Measurements from ENCODE around the gene PCDHGB4.
"Not testable (repeated sequence)": the region's sequence is repeated elsewhere in the genome, so short reads cannot be mapped to it uniquely, and the experiment has no call there.

Gene PCDHGB4

DNA sequence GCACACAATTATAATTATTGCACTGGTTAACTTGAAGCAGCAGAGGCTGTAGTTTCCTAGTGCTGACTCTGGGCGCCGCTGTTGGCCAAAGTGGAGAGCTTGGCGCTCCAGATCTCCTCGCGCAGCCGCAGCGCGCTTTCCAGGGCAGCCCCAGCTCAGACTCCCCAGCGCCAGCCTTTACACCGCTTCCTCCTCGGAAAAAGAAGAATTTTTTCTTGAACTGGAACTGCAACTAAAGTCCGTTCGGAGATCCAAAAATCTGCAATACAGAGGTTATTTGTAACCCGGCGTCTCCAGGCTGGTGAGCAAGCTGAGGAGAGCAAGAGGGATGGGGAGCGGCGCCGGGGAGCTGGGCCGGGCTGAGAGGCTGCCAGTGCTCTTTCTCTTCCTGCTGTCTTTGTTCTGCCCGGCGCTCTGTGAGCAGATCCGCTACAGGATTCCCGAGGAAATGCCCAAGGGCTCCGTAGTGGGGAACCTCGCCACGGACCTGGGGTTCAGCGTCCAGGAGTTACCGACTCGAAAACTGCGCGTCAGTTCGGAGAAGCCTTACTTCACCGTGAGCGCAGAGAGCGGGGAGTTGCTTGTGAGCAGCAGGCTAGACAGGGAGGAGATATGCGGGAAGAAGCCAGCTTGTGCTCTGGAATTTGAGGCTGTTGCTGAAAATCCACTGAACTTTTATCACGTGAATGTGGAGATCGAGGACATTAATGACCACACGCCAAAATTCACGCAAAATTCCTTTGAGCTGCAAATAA lies at the start of gene PCDHGB4:
TSS of gene PCDHGB4 (plus strand) at position 142 of the 755 bp plus-strand sequence. CDS start at position 329, 187 bp downstream.
- peak; percentile 68 for DNase-seq

DNA sequence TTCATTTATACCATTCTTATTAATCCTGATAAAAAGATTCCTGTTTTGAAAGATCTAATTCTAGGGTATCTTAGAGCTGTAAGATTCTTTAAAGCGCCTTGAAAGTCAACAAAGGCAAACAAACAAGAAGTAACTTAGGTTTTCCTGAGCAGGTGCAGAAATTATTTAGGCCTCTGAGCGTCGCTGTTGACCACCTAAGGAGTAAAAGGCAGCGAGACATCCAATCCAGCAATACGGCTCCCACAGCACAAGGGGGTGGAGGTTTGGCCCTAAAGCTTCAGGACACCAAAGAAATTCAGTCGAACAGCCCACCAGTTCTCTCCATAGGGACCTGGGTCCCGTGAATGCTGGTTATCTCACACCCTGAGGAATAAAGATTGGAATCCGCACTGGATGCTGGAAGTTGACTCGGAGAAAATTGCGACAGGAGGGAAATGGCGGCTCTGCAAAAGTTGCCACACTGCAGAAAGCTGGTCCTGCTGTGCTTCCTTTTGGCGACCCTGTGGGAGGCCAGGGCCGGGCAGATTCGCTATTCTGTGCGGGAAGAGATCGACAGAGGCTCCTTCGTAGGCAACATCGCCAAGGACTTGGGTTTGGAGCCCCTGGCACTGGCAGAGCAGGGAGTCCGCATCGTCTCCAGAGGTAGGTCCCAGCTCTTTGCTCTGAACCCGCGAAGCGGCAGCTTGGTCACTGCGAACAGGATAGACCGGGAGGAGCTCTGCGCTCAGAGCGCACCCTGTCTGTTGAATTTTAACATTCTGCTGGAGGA lies 48.8 kb upstream of the PCDHGB4 start, which contains the start of gene PCDHGA2:
TSS of gene PCDHGA2 (plus strand) at position 223 of the 769 bp plus-strand sequence.
- DNase-seq, result peak; percentile 56

DNA sequence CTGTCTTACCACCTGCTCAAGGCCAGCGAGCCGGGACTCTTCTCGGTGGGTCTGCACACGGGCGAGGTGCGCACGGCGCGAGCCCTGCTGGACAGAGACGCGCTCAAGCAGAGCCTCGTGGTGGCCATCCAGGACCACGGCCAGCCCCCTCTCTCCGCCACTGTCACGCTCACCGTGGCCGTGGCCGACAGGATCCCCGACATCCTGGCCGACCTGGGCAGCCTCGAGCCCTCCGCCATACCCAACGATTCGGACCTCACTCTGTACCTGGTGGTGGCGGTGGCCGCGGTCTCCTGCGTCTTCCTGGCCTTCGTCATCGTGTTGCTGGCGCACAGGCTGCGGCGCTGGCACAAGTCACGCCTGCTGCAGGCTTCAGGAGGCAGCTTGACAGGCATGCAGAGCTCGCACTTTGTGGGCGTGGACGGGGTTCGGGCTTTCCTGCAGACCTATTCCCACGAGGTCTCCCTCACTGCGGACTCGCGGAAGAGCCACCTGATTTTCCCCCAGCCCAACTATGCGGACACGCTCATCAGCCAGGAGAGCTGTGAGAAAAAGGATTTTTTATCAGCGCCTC lies 46.6 kb upstream of the PCDHGB4 start:
- DNase-seq, result not testable (repeated sequence)

GRCh38 chr5:141342773-141343172 lies 44.7 kb upstream of the PCDHGB4 start:
- no peak for DNase-seq

DNA sequence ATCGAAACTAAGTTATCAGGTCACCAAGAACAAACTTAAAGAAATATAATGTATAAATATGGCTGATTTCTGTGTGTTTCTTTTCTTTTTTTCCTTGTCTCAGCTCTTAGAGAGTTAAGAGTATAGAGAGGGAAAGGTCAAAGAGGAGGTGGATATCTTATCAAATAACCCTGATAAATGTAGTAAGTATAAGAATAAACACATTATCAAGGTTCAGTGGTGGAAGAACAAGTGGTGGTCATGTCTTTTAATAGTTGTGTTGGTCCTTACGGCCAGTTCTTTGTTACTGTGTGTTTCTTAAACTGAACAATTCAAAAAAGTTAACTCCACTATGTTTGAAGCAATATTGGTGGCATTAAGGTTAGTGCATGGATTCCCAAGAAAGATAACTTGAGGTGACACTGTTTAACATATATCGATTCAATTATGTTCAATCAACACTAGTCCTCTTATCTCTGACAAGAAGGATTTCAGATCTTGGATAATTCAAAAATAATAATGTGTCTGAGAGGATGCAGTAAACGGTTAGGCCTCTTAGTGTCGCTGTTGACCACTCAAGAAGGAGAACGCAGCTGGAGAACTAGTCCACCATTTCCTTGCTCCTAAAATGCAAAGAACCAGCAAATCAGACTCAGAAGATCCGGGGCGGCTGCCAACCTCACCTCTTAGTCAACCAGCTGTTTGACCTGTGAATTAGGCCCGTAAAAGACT lies 44.1 kb upstream of the PCDHGB4 start, which contains the start of gene PCDHGA3:
TSS of gene PCDHGA3 (plus strand) at position 588 of the 711 bp plus-strand sequence. CDS start 205 bp downstream, outside the sequence.
- peak; percentile 60 for DNase-seq

DNA sequence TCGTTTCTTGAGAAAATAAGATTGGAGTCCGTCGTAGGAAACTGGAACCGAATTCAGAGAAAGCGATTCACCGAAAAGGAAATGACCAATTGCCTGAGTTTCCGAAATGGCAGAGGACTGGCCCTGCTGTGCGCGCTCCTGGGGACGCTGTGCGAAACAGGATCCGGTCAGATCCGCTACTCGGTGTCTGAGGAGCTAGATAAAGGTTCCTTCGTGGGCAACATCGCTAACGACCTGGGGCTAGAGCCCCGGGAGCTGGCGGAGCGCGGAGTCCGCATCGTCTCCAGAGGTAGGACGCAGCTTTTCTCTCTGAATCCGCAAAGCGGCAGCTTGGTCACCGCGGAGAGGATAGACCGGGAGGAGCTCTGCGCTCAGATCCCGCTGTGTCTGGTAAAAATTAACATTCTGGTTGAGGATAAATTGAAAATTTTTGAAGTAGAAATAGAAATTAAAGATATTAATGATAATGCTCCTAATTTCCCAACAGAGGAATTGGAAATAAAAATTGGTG lies 43.5 kb upstream of the PCDHGB4 start:
- DNase-seq, result no peak

DNA sequence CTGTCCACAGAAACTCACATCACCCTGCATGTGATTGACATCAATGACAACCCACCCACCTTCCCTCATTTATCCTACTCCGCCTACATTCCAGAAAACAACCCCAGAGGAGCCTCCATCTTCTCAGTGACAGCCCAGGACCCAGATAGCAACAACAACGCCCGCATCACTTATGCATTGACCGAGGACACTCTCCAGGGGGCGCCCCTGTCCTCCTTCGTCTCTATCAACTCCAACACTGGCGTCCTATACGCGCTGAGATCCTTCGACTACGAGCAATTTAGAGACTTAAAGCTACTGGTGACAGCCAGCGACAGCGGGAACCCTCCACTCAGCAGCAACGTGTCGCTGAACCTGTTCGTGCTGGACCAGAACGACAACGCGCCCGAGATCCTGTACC lies 42.2 kb upstream of the PCDHGB4 start:
- DNase-seq, result no peak

- DNase-seq, result not testable (repeated sequence)
These were observed 41.5 kb upstream of the PCDHGB4 start for GRCh38 chr5:141346017-141346416.

- DNase-seq, result peak; percentile 53
These were observed 37.4 kb upstream of the PCDHGB4 start, which contains the start of gene PCDHGB1 for GRCh38 chr5:141349917-141350619. PCDHGB1 (plus strand) TSS chr5:141350099; CDS start chr5:141350261, 162 bp downstream.

GRCh38 chr5:141351591-141351990 lies 35.9 kb upstream of the PCDHGB4 start:
- no peak for DNase-seq

DNA sequence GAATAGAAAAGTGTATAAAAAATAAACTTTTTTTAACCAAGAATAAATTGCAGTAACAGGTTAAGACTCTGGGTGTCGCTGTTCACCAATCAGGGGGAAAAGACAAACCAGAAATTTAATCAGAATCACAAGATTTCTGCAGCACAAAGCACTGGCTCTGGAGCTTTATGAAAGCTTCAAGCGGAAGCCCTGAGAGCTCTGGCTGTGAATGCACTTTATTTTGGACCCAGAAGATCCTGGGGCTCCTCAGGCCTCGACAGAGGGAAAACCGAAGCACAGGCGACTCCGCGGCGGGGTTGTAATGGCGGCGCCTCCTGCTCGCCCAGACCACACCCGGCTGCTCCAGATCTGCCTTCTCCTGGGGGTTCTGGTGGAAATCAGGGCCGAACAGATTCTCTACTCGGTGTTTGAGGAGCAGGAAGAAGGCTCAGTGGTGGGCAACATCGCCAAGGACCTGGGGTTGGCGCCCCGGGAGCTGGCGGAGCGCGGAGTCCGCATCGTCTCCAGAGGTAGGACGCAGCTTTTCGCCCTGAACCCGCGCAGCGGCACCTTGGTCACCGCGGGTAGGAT lies 32.5 kb upstream of the PCDHGB4 start, which contains the start of gene PCDHGA4:
TSS of gene PCDHGA4 (plus strand) at position 122 of the 570 bp plus-strand sequence. CDS start at position 209, 87 bp downstream.
- DNase-seq, result no peak

GRCh38 chr5:141355641-141356040 lies 31.9 kb upstream of the PCDHGB4 start:
- DNase-seq, result no peak

DNA sequence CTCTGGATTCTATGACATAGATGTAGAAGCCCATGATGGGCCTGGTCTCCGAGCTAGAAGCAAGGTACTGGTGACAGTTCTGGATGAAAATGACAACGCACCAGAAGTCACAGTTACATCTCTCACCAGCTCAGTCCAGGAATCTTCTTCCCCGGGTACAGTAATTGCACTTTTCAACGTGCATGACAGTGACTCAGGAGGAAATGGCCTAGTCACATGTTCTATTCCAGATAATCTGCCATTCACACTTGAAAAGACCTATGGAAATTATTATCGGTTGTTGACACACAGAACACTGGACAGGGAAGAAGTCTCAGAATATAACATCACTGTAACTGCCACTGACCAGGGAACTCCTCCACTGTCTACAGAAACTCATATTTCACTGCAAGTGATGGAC lies 31.4 kb upstream of the PCDHGB4 start:
- DNase-seq, result no peak

DNA sequence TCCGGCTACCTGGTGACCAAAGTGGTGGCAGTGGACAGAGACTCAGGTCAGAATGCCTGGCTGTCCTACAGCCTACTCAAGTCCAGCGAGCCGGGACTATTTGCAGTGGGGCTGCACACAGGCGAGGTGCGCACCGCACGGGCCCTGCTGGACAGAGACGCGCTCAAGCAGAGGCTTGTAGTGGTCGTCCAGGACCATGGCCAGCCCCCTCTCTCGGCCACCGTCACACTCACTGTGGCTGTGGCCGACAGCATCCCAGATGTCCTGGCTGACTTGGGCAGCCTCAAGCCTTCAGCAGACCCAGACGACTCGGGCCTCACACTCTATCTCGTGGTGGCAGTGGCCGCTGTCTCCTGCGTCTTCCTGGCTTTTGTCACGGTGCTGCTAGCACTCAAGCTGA lies 30.5 kb upstream of the PCDHGB4 start:
- no peak for DNase-seq

GRCh38 chr5:141359790-141360426 lies 27.6 kb upstream of the PCDHGB4 start, which contains the start of gene PCDHGB2:
PCDHGB2 (plus strand) TSS chr5:141359994; CDS start chr5:141360136, 142 bp downstream.
- DNase-seq, result peak; percentile 43

- no peak for DNase-seq
These were observed 26.8 kb upstream of the PCDHGB4 start for GRCh38 chr5:141360685-141361084.

- DNase-seq, result no peak
These were observed 24.8 kb upstream of the PCDHGB4 start for GRCh38 chr5:141362719-141363118.

GRCh38 chr5:141363952-141364660 lies 23.4 kb upstream of the PCDHGB4 start, which contains the start of gene PCDHGA5:
PCDHGA5 (plus strand) TSS chr5:141364162; CDS start chr5:141364331, 169 bp downstream.
- DNase-seq, result peak; percentile 35

DNA sequence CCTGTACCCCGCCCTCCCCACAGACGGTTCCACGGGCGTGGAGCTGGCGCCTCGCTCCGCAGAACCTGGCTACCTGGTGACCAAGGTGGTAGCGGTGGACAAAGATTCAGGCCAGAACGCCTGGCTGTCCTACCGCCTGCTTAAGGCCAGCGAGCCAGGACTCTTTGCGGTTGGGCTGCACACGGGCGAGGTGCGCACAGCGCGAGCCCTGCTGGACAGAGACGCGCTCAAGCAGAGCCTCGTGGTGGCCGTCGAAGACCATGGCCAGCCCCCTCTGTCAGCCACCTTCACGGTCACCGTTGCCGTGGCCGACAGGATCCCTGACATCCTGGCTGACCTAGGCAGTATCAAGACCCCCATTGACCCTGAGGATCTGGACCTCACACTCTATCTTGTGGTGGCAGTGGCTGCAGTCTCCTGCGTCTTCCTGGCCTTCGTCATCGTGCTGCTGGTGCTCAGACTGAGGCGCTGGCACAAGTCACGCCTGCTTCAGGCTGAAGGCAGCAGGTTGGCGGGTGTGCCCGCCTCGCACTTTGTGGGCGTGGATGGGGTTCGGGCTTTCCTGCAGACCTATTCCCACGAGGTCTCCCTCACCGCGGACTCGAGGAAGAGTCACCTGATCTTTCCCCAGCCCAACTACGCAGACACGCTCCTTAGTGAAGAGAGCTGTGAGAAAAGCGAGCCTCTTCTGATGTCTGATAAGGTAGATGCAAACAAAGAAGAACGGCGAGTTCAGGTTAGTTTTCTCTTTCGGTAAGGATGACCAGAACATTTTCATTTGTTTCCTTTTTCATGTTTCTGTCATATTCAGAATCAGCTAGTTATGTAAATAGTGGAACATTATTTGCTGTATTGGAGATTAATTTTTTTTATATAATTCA lies 21.2 kb upstream of the PCDHGB4 start:
- DNase-seq, result no peak
